ENCODE data around the gene OSBPL5. TPM values are rescaled to one million over a fixed set of nuclear protein-coding genes. Genes with fewer than 3 reads are reported as not detected.

OSBPL5 gene
- total and polyA plus RNA-seq, 5 donors from 2014 or later, result 0.22 to 2.2 (median 0.23) TPM; not detected in 2

DNA sequence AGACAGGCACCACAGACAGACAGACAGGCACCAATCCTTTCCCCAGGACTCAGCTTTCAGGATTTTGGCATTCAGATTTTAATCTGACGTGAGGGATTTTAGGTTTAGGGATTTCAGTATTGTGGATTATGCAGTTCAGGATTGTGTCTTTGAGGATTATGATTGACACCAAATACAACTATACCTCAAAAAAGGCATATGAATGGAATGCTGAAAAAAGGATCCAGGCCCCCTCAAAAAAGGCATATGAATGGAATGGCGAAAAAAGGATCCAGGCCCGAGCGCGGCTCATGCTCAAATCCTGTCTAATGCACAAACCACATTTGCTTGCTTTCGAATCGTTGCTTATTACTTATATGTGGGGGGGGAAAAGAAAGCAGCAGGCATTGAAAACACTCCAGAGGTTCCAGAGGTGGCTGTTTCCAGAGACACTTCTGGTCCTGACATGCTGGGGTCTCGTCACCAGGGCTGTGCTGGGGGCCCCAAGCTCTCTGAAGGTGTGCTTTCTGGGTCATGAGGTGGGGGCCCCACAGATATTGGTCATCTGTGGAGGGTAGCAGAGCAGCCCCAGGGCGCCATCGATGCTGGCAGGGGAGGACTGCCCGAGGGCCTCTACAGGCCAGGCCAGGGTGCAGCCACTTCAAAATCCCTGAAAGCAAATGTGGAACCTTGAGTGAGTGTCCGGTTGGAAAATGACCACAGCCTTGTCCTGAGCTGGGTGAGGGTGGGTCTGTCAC, 16.8 kb upstream of the OSBPL5 start:
- Histone ChIP-seq H3K9me3 (ENCODE audit: control insufficient read depth in 2 of 2, low read length in 2 of 2) (peaks cover 1 to 4% of the 10 kb centered on the region in 2 experiments), H3K4me1 (ENCODE audit: control insufficient read depth, insufficient read depth, low read length, poor library complexity, severe bottlenecking) (no peaks in the 10 kb centered on the region), H3K36me3 (ENCODE audit: control insufficient read depth, insufficient read depth, low read length) (no peaks in the 10 kb centered on the region), H3K27me3 (ENCODE audit: control insufficient read depth, insufficient read depth, low read length) (no peaks in the 10 kb centered on the region), H3K4me3 (ENCODE audit: low read depth, low read length) (no peak overlapping the region), H3K27ac (ENCODE audit: insufficient read depth, low read length, poor library complexity, severe bottlenecking) (no peak overlapping the region)
- Mint-ChIP-seq H3K4me1 (no peaks in the 10 kb centered on the region), H3K9me3 (peaks cover 0 to 3% (median 1%) of the 10 kb centered on the region in 7 donors), H3K4me3 (no peak overlapping the region), H3K27ac (no peak overlapping the region), H3K36me3 (no peaks in the 10 kb centered on the region), H3K27me3 (peaks cover 10% of the 10 kb centered on the region)
- no peak for ATAC-seq (ENCODE audit: low read depth in 2 of 2)
- no peak for DNase-seq

- ATAC-seq (ENCODE audit: low read depth in 2 of 2), result no peak
- Mint-ChIP-seq H3K27ac (no peak overlapping the region), H3K9me3 (peaks cover 0 to 13% (median 2%) of the 10 kb centered on the region in 7 donors), H3K27me3 (peaks cover 13% of the 10 kb centered on the region), H3K4me1 (no peaks in the 10 kb centered on the region), H3K4me3 (no peak overlapping the region), H3K36me3 (no peaks in the 10 kb centered on the region)
- Histone ChIP-seq H3K27me3 (ENCODE audit: control insufficient read depth, insufficient read depth, low read length) (no peaks in the 10 kb centered on the region), H3K9me3 (ENCODE audit: control insufficient read depth in 2 of 2, low read length in 2 of 2) (peaks cover 12 to 13% of the 10 kb centered on the region in 2 experiments), H3K27ac (ENCODE audit: insufficient read depth, low read length, poor library complexity, severe bottlenecking) (no peak overlapping the region), H3K4me1 (ENCODE audit: control insufficient read depth, insufficient read depth, low read length, poor library complexity, severe bottlenecking) (no peaks in the 10 kb centered on the region), H3K4me3 (ENCODE audit: low read depth, low read length) (no peak overlapping the region), H3K36me3 (ENCODE audit: control insufficient read depth, insufficient read depth, low read length) (no peaks in the 10 kb centered on the region)
- DNase-seq, result no peak
These were observed 15.8 kb upstream of the OSBPL5 start for GRCh38 chr11:3180869-3181268.

- no peak overlapping the region for H3K4me3 Mint-ChIP-seq
- Histone ChIP-seq H3K9me3 (ENCODE audit: control insufficient read depth in 2 of 2, low read length in 2 of 2) (peaks cover 16 to 17% of the 10 kb centered on the region in 2 experiments), H3K36me3 (ENCODE audit: control insufficient read depth, insufficient read depth, low read length) (no peaks in the 10 kb centered on the region), H3K27me3 (ENCODE audit: control insufficient read depth, insufficient read depth, low read length) (no peaks in the 10 kb centered on the region), H3K4me3 (ENCODE audit: low read depth, low read length) (no peak overlapping the region), H3K4me1 (ENCODE audit: control insufficient read depth, insufficient read depth, low read length, poor library complexity, severe bottlenecking) (no peaks in the 10 kb centered on the region), H3K27ac (ENCODE audit: insufficient read depth, low read length, poor library complexity, severe bottlenecking) (no peak overlapping the region)
- no peaks in the 10 kb centered on the region for H3K36me3 Mint-ChIP-seq
- DNase-seq (no peak), ATAC-seq (ENCODE audit: low read depth in 2 of 2) (no peak)
- H3K4me1 Mint-ChIP-seq, result no peaks in the 10 kb centered on the region
- H3K27me3 Mint-ChIP-seq, result peaks cover 13% of the 10 kb centered on the region
- no peak overlapping the region for H3K27ac Mint-ChIP-seq
- peaks cover 0 to 18% (median 4%) of the 10 kb centered on the region in 7 donors for H3K9me3 Mint-ChIP-seq
These were observed 13.2 kb upstream of the OSBPL5 start for GRCh38 chr11:3178349-3178748.

- Histone ChIP-seq H3K4me1 (ENCODE audit: control insufficient read depth, insufficient read depth, low read length, poor library complexity, severe bottlenecking) (no peaks in the 10 kb centered on the region), H3K4me3 (ENCODE audit: low read depth, low read length) (no peak overlapping the region), H3K27me3 (ENCODE audit: control insufficient read depth, insufficient read depth, low read length) (no peaks in the 10 kb centered on the region), H3K9me3 (ENCODE audit: control insufficient read depth in 2 of 2, low read length in 2 of 2) (peaks cover 16 to 17% of the 10 kb centered on the region in 2 experiments), H3K36me3 (ENCODE audit: control insufficient read depth, insufficient read depth, low read length) (no peaks in the 10 kb centered on the region), H3K27ac (ENCODE audit: insufficient read depth, low read length, poor library complexity, severe bottlenecking) (no peak overlapping the region)
- ATAC-seq (ENCODE audit: low read depth in 2 of 2) (no peak), DNase-seq (no peak)
- Mint-ChIP-seq H3K4me3 (no peak overlapping the region), H3K36me3 (no peaks in the 10 kb centered on the region), H3K27ac (no peak overlapping the region), H3K27me3 (peaks cover 13% of the 10 kb centered on the region), H3K4me1 (no peaks in the 10 kb centered on the region), H3K9me3 (peaks cover 0 to 18% (median 4%) of the 10 kb centered on the region in 7 donors)
These were observed 12.8 kb upstream of the OSBPL5 start for GRCh38 chr11:3177931-3178330.

DNA sequence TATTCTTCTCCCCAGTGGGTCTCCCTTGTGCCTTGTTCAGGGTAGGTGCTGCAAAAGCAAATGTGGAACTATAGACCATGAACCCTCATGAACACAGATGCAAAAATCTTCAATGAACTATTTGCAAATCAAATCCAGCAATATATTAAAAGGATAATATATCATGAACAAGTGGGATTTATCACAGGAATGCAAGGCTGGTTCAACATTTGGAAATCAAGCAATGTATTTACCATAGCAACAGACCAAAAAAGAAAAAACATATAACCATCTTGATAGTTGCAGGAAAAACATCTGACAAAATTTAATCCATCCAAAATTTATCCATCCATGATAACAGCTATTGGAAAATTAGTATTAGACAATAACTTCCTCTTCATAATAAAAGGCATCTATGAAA, 11.4 kb upstream of the OSBPL5 start:
- no peak overlapping the region for H3K27ac Mint-ChIP-seq
- Histone ChIP-seq H3K27ac (ENCODE audit: insufficient read depth, low read length, poor library complexity, severe bottlenecking) (no peak overlapping the region), H3K4me3 (ENCODE audit: low read depth, low read length) (no peak overlapping the region), H3K36me3 (ENCODE audit: control insufficient read depth, insufficient read depth, low read length) (no peaks in the 10 kb centered on the region), H3K9me3 (ENCODE audit: control insufficient read depth in 2 of 2, low read length in 2 of 2) (peaks cover 16 to 17% of the 10 kb centered on the region in 2 experiments), H3K4me1 (ENCODE audit: control insufficient read depth, insufficient read depth, low read length, poor library complexity, severe bottlenecking) (no peaks in the 10 kb centered on the region), H3K27me3 (ENCODE audit: control insufficient read depth, insufficient read depth, low read length) (no peaks in the 10 kb centered on the region)
- peaks cover 13% of the 10 kb centered on the region for H3K27me3 Mint-ChIP-seq
- ATAC-seq (ENCODE audit: low read depth in 2 of 2) (no peak), DNase-seq (no peak)
- no peaks in the 10 kb centered on the region for H3K4me1 Mint-ChIP-seq
- no peak overlapping the region for H3K4me3 Mint-ChIP-seq
- H3K9me3 Mint-ChIP-seq, result peaks cover 0 to 18% (median 4%) of the 10 kb centered on the region in 7 donors
- no peaks in the 10 kb centered on the region for H3K36me3 Mint-ChIP-seq

GRCh38 chr11:3175194-3175593, 10.1 kb upstream of the OSBPL5 start:
- Histone ChIP-seq H3K4me1 (ENCODE audit: control insufficient read depth, insufficient read depth, low read length, poor library complexity, severe bottlenecking) (no peaks in the 10 kb centered on the region), H3K36me3 (ENCODE audit: control insufficient read depth, insufficient read depth, low read length) (no peaks in the 10 kb centered on the region), H3K27ac (ENCODE audit: insufficient read depth, low read length, poor library complexity, severe bottlenecking) (no peak overlapping the region), H3K9me3 (ENCODE audit: control insufficient read depth in 2 of 2, low read length in 2 of 2) (peaks cover 16 to 17% of the 10 kb centered on the region in 2 experiments), H3K27me3 (ENCODE audit: control insufficient read depth, insufficient read depth, low read length) (no peaks in the 10 kb centered on the region), H3K4me3 (ENCODE audit: low read depth, low read length) (no peak overlapping the region)
- H3K4me1 Mint-ChIP-seq, result peaks cover 0 to under 1% (median 0%) of the 10 kb centered on the region in 4 donors
- DNase-seq, result no peak
- H3K4me3 Mint-ChIP-seq, result no peak overlapping the region
- no peaks in the 10 kb centered on the region for H3K36me3 Mint-ChIP-seq
- no peak for ATAC-seq (ENCODE audit: low read depth in 2 of 2)
- H3K27me3 Mint-ChIP-seq, result peaks cover 17% of the 10 kb centered on the region
- peaks cover 0 to 18% (median 4%) of the 10 kb centered on the region in 7 donors for H3K9me3 Mint-ChIP-seq
- H3K27ac Mint-ChIP-seq, result no peak overlapping the region

DNA sequence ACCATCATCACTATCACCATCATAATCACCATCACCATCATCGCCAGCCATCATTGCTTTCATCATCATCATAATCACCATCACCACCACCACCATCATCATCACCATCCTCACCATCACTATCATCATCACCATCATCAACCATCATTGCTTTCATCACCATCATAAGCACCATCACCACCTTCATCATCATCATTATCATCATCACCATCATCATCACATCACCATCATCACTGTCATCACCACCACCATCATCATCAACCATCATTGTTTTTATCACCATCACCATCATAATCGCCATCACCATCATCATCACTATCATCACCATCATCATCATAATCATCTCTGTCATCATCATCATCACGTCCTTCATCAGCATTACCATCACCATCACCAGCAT, 9.3 kb upstream of the OSBPL5 start:
- DNase-seq (no peak), ATAC-seq (ENCODE audit: low read depth in 2 of 2) (no peak)
- peaks cover 21% of the 10 kb centered on the region for H3K27me3 Mint-ChIP-seq
- H3K36me3 Mint-ChIP-seq, result no peaks in the 10 kb centered on the region
- no peaks in the 10 kb centered on the region for H3K27me3 ChIP-seq (ENCODE audit: control insufficient read depth, insufficient read depth, low read length)
- H3K4me1 ChIP-seq (ENCODE audit: control insufficient read depth, insufficient read depth, low read length, poor library complexity, severe bottlenecking), result no peaks in the 10 kb centered on the region
- no peak overlapping the region for H3K27ac Mint-ChIP-seq
- no peak overlapping the region for H3K4me3 Mint-ChIP-seq
- H3K9me3 ChIP-seq (ENCODE audit: control insufficient read depth in 2 of 2, low read length in 2 of 2), result peaks cover 16 to 17% of the 10 kb centered on the region in 2 experiments
- H3K9me3 Mint-ChIP-seq, result peaks cover 0 to 18% (median 4%) of the 10 kb centered on the region in 7 donors
- H3K4me1 Mint-ChIP-seq, result peaks cover 0 to 6% (median 5%) of the 10 kb centered on the region in 4 donors
- H3K4me3 ChIP-seq (ENCODE audit: low read depth, low read length), result no peak overlapping the region
- H3K27ac ChIP-seq (ENCODE audit: insufficient read depth, low read length, poor library complexity, severe bottlenecking), result no peak overlapping the region
- no peaks in the 10 kb centered on the region for H3K36me3 ChIP-seq (ENCODE audit: control insufficient read depth, insufficient read depth, low read length)

DNA sequence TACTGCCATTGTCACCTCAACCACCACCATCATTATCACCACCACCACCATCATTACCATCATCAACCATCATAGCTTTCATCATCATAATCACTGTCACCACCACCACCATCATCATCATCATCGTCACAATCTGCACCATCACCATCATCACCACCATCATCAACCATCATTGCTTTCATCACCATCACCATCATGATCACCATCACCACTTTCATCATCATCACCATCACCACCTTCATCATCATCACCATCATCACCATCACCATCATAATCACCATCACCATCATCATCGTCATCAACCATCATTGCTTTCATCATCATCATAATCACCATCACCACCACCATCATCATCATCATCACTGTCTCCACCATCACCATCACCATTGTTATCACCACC, 8.7 kb upstream of the OSBPL5 start:
- peaks cover 16 to 17% of the 10 kb centered on the region in 2 experiments for H3K9me3 ChIP-seq (ENCODE audit: control insufficient read depth in 2 of 2, low read length in 2 of 2)
- no peak for DNase-seq
- Mint-ChIP-seq H3K9me3 (peaks cover 0 to 18% (median 4%) of the 10 kb centered on the region in 7 donors), H3K27ac (no peak overlapping the region), H3K36me3 (no peaks in the 10 kb centered on the region), H3K4me1 (peaks cover 0 to 6% (median 5%) of the 10 kb centered on the region in 4 donors), H3K4me3 (no peak overlapping the region), H3K27me3 (peaks cover 27% of the 10 kb centered on the region)
- H3K36me3 ChIP-seq (ENCODE audit: control insufficient read depth, insufficient read depth, low read length), result no peaks in the 10 kb centered on the region
- H3K27me3 ChIP-seq (ENCODE audit: control insufficient read depth, insufficient read depth, low read length), result no peaks in the 10 kb centered on the region
- H3K4me1 ChIP-seq (ENCODE audit: control insufficient read depth, insufficient read depth, low read length, poor library complexity, severe bottlenecking), result no peaks in the 10 kb centered on the region
- no peak for ATAC-seq (ENCODE audit: low read depth in 2 of 2)
- no peak overlapping the region for H3K4me3 ChIP-seq (ENCODE audit: low read depth, low read length)
- no peak overlapping the region for H3K27ac ChIP-seq (ENCODE audit: insufficient read depth, low read length, poor library complexity, severe bottlenecking)

Data from CD4-positive, CD25-positive, alpha-beta regulatory T cell (primary cell).